ENCODE data around the gene CFAP46. TPM values are rescaled to one million over a fixed set of nuclear protein-coding genes. Genes with fewer than 3 reads are reported as not detected.

CFAP46 gene
- total and polyA plus RNA-seq, 2 of the 8 experiments (the other 6 are each of a cell fraction or from before 2014, with no cell fraction given): 2.6 to 4.8 TPM

DNA sequence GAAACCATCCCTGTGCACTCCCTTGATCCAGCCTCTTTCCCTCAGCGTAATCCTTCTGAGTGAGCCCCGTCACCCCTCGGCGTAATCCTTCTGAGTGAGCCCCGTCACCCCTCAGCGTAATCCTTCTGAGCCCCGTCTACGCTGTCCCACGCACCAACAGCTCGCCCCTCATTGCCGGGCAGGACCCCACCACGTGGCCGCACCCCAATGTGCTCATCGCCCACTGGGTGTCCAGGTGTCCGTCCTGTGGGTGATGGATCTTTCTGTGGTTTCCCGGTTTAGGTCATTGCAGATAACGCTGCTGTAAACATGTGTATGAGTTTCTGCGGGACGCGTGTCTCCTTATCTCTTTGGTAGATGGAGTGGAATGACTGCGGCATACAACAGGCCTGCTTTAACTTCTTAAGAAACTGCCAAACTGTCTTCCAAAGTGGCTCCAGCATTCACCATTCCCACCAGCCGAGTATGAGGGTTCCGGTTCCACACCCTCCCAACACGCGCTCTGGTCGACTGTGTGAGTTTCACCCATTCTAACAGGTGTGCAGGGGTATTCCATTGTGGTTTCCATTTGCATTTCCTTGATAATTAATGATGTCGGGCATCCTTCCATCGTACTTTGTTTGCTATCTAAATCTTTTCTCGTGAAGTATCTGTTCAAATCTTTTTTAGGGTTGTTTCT lies 114.4 kb downstream of the CFAP46 start:
- no peak overlapping the region for H2BK120ac ChIP-seq (replicated peaks; ENCODE audit: low read depth, low read length)
- no peak for FAIRE-seq
- 92% methylated on average over 28 of the region's 29 CpGs; no CpG with 5 or more reads in 1 of the 2 experiments for WGBS, 2 experiments (ENCODE audit: extremely low coverage in 1 of 2, insufficient coverage in 1 of 2, insufficient read length in 1 of 2, insufficient replicate concordance in 2 of 2, low coverage in 1 of 2, low lambda C conversion rate in 2 of 2, missing lambda C conversion rate in 1 of 2)
- TF ChIP-seq SUZ12 (IDR thresholded peaks at IDR 0.05; ENCODE audit: low read length) (no peak), SRF (IDR thresholded peaks at IDR 0.05; ENCODE audit: low read depth, low read length) (no peak), CTBP2 (IDR thresholded peaks at IDR 0.05; ENCODE audit: borderline replicate concordance, insufficient read depth, insufficient read length, low read length) (no peak), CREB1 (IDR thresholded peaks at IDR 0.05) (no peak), CEBPB (IDR thresholded peaks at IDR 0.05; ENCODE audit: low read depth, low read length) (no peak), RAD21 (IDR thresholded peaks at IDR 0.05 in 1 of 2, conservative IDR thresholded peaks at IDR 0.05 in 1 of 2; ENCODE audit: low read depth in 2 of 2, low read length in 2 of 2) (no peak), HDAC6 (IDR thresholded peaks at IDR 0.05; ENCODE audit: low read depth, low read length) (no peak), SP2 (IDR thresholded peaks at IDR 0.05; ENCODE audit: low read length) (no peak), TBP (IDR thresholded peaks at IDR 0.05; ENCODE audit: low read depth, low read length) (no peak), NANOG (IDR thresholded peaks at IDR 0.05; ENCODE audit: insufficient read depth, low read depth, low read length, poor library complexity, severe bottlenecking) (no peak), FOSL1 (IDR thresholded peaks at IDR 0.05; ENCODE audit: insufficient read depth, low read depth, low read length) (no peak)
- TF ChIP-seq, protein P1, sequence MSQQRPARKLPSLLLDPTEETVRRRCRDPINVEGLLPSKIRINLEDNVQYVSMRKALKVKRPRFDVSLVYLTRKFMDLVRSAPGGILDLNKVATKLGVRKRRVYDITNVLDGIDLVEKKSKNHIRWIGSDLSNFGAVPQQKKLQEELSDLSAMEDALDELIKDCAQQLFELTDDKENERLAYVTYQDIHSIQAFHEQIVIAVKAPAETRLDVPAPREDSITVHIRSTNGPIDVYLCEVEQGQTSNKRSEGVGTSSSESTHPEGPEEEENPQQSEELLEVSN (IDR thresholded peaks at IDR 0.05): no peak

More for the DNA sequence above, 114.4 kb downstream of the CFAP46 start:
- H2AK5ac ChIP-seq (ENCODE audit: low read depth, low read length): no peak overlapping the region
- H4K91ac ChIP-seq (replicated peaks; ENCODE audit: insufficient read length, low read length): no peak overlapping the region
- peaks cover 17 to 41% of the 10 kb centered on the region in 2 experiments for H3K9me3 ChIP-seq (ENCODE audit: insufficient read depth in 2 of 2, low read depth in 1 of 2, low read length in 1 of 2)
- no peaks in the 10 kb centered on the region; the same call in 1 of the 2 replicates for H3K79me1 ChIP-seq (ENCODE audit: low read depth, low read length)
- no peak for DNase-seq (ENCODE audit: low read depth in 1 of 2, low spot score in 2 of 2)
- H2BK12ac ChIP-seq (ENCODE audit: low read depth, low read length): no peak overlapping the region
- H2AFZ ChIP-seq (ENCODE audit: low read length): no peak overlapping the region
- no peaks in the 10 kb centered on the region; a peak in 1 of 8 replicates for H3K36me3 ChIP-seq (ENCODE audit: control insufficient read depth in 2 of 4, insufficient read depth in 4 of 4, low read length in 3 of 4)
- H3K14ac ChIP-seq (ENCODE audit: insufficient read length): no peak overlapping the region
- H3K23ac ChIP-seq (ENCODE audit: insufficient read length): no peak overlapping the region
- H3K27ac ChIP-seq (ENCODE audit: low read depth, low read length): no peak overlapping the region
- no peak overlapping the region for H2BK15ac ChIP-seq (ENCODE audit: low read length)
- POLR2A ChIA-PET (ENCODE audit: partially characterized antibody): interaction anchor here (0.5 kb wide), 1 partner anchor 425 kb away, joined by 4 read pairs; no protein-coding TSS in a partner anchor
- H2BK5ac ChIP-seq (ENCODE audit: low read depth, low read length): no peak overlapping the region
- no peak overlapping the region for H4K5ac ChIP-seq (ENCODE audit: insufficient read length, low read depth, low read length)
- no peaks in the 10 kb centered on the region for H3K27me3 ChIP-seq (replicated peaks in 1 of 4; ENCODE audit: control insufficient read depth in 3 of 4, extremely low read depth in 1 of 4, insufficient read depth in 3 of 4, low read length in 3 of 4)
- H2BK20ac ChIP-seq (ENCODE audit: low read length): no peak overlapping the region
- no peak overlapping the region for H4K8ac ChIP-seq (ENCODE audit: extremely low read depth, insufficient read depth, low read length)
- CTCF ChIA-PET (ENCODE audit: partially characterized antibody): no interaction called here
- no peak overlapping the region for H3K4me2 ChIP-seq (ENCODE audit: insufficient read depth in 1 of 2, low read depth in 2 of 2, low read length in 2 of 2)
- no peaks in the 10 kb centered on the region for H3K4me1 ChIP-seq (replicated peaks in 1 of 4; ENCODE audit: control insufficient read depth in 3 of 4, insufficient read depth in 4 of 4, low read length in 3 of 4)
- H3K23me2 ChIP-seq (ENCODE audit: low read depth, low read length): no peaks in the 10 kb centered on the region; the same call in 1 of the 2 replicates
- H3K56ac ChIP-seq (replicated peaks; ENCODE audit: insufficient read length, low read depth, low read length): no peak overlapping the region
- no peaks in the 10 kb centered on the region for H3K79me2 ChIP-seq (ENCODE audit: control insufficient read depth in 1 of 2, insufficient read depth in 2 of 2, low read length in 2 of 2)
- H4K20me1 ChIP-seq (replicated peaks in 1 of 2; ENCODE audit: control insufficient read depth in 1 of 2, insufficient read depth in 2 of 2, low read length in 2 of 2): no peaks in the 10 kb centered on the region
- H3K9ac ChIP-seq (replicated peaks in 1 of 4; ENCODE audit: extremely low read depth in 1 of 4, low read depth in 3 of 4, low read length in 3 of 4): no peak overlapping the region
- H3K4me3 ChIP-seq (ENCODE audit: extremely low read depth in 1 of 4, insufficient read depth in 2 of 4, low read depth in 3 of 4, low read length in 4 of 4): no peak overlapping the region
- H3K4ac ChIP-seq (replicated peaks; ENCODE audit: insufficient read length, low read depth, low read length): no peak overlapping the region
- no peak overlapping the region for H3K18ac ChIP-seq (ENCODE audit: extremely low read depth, low read length)
